Muscle layer of colon (tissue), 2 donors: ENCODE measurements around the gene AMOTL1.

Experiments
- H3K27ac ChIP-seq: one replicate; pipeline ENCODE4 v1.7.0; 2013; ENCODE audit warnings: low read depth, mild to moderate bottlenecking, low read length, moderate library complexity
- H3K27me3 ChIP-seq, 2 donors: one replicate each; pipeline ENCODE4 v1.7.0; 2013; ENCODE audit warnings: low read length in 2 of 2, mild to moderate bottlenecking in 2 of 2; ENCODE audit not compliant: insufficient read depth in 2 of 2, control insufficient read depth in 1 of 2
- H3K36me3 ChIP-seq: one replicate; pipeline ENCODE4 v1.7.0; 2013; ENCODE audit warnings: mild to moderate bottlenecking, low read length; ENCODE audit not compliant: insufficient read depth
- H3K4me1 ChIP-seq: one replicate; pipeline ENCODE4 v1.7.0; 2013; ENCODE audit warnings: mild to moderate bottlenecking, low read length; ENCODE audit not compliant: insufficient read depth
- H3K4me3 ChIP-seq, 2 donors: one replicate each; pipeline ENCODE4 v1.7.0; 2013; ENCODE audit warnings: low read length in 2 of 2, low read depth in 1 of 2, mild to moderate bottlenecking in 1 of 2, moderate library complexity in 1 of 2
- H3K9ac ChIP-seq: one replicate; pipeline ENCODE4 v1.7.0; 2013; ENCODE audit warnings: low read length
- H3K9me3 ChIP-seq: one replicate; pipeline ENCODE4 v1.7.0; 2013; ENCODE audit warnings: mild to moderate bottlenecking, low read length
- donor health status: abdominal sarcoma.
- donor health status: Adenocarcinoma of cecum.

The AMOTL1 gene

GRCh38 chr11:94767701-94768601 lies at the start of gene AMOTL1:
Gene AMOTL1 (plus strand): TSS chr11:94768356. CDS start chr11:94768512, 156 bp downstream.
- peaks cover 49% of the 10 kb centered on the region for H3K4me1 ChIP-seq
- H3K36me3 ChIP-seq, result no peaks in the 10 kb centered on the region
- H3K9ac ChIP-seq, result peak within 1 kb of the TSS; percentile 79
- H3K9me3 ChIP-seq, result no peaks in the 10 kb centered on the region
- H3K27ac ChIP-seq, result peak within 1 kb of the TSS; percentile 87
- no peaks in the 10 kb centered on the region for H3K27me3 ChIP-seq
- H3K4me3 ChIP-seq, result peak within 1 kb of the TSS; percentile 81 to 97

GRCh38 chr11:94719876-94720275 lies 48.3 kb upstream of the AMOTL1 start:
- no peaks in the 10 kb centered on the region for H3K36me3 ChIP-seq
- H3K4me1 ChIP-seq, result no peaks in the 10 kb centered on the region
- H3K27me3 ChIP-seq, result no peaks in the 10 kb centered on the region
- no peak overlapping the region for H3K4me3 ChIP-seq
- no peak overlapping the region for H3K9ac ChIP-seq
- H3K9me3 ChIP-seq, result no peaks in the 10 kb centered on the region
- H3K27ac ChIP-seq, result no peak overlapping the region

- Histone ChIP-seq H3K36me3 (no peaks in the 10 kb centered on the region), H3K9ac (no peak overlapping the region), H3K9me3 (no peaks in the 10 kb centered on the region), H3K4me1 (no peaks in the 10 kb centered on the region), H3K27ac (no peak overlapping the region), H3K4me3 (no peak overlapping the region), H3K27me3 (no peaks in the 10 kb centered on the region)
Observed at GRCh38 chr11:94721565-94722292, 46.4 kb upstream of the AMOTL1 start.

GRCh38 chr11:94722735-94723134 lies 45.4 kb upstream of the AMOTL1 start:
- Histone ChIP-seq H3K4me3 (no peak overlapping the region), H3K4me1 (no peaks in the 10 kb centered on the region), H3K36me3 (no peaks in the 10 kb centered on the region), H3K27me3 (no peaks in the 10 kb centered on the region), H3K27ac (no peak overlapping the region), H3K9me3 (no peaks in the 10 kb centered on the region), H3K9ac (no peak overlapping the region)

- no peaks in the 10 kb centered on the region for H3K9me3 ChIP-seq
- no peak overlapping the region for H3K27ac ChIP-seq
- H3K27me3 ChIP-seq, result no peaks in the 10 kb centered on the region
- no peak overlapping the region for H3K9ac ChIP-seq
- H3K36me3 ChIP-seq, result no peaks in the 10 kb centered on the region
- H3K4me1 ChIP-seq, result no peaks in the 10 kb centered on the region
- no peak overlapping the region for H3K4me3 ChIP-seq
Observed at GRCh38 chr11:94725097-94725496, 43.1 kb upstream of the AMOTL1 start.

GRCh38 chr11:94727819-94728218 lies 40.3 kb upstream of the AMOTL1 start:
- Histone ChIP-seq H3K4me1 (no peaks in the 10 kb centered on the region), H3K9me3 (no peaks in the 10 kb centered on the region), H3K9ac (no peak overlapping the region)

GRCh38 chr11:94728541-94728940 lies 39.6 kb upstream of the AMOTL1 start:
- Histone ChIP-seq H3K36me3 (no peaks in the 10 kb centered on the region), H3K9me3 (no peaks in the 10 kb centered on the region), H3K27me3 (no peaks in the 10 kb centered on the region), H3K4me1 (peaks cover 5% of the 10 kb centered on the region), H3K9ac (no peak overlapping the region), H3K27ac (no peak overlapping the region), H3K4me3 (no peak overlapping the region)

More at GRCh38 chr11:94727819-94728218, 40.3 kb upstream of the AMOTL1 start:
- H3K36me3 ChIP-seq, result no peaks in the 10 kb centered on the region
- no peak overlapping the region for H3K4me3 ChIP-seq
- no peaks in the 10 kb centered on the region for H3K27me3 ChIP-seq
- H3K27ac ChIP-seq, result no peak overlapping the region

- no peaks in the 10 kb centered on the region for H3K9me3 ChIP-seq
- H3K27me3 ChIP-seq, result no peaks in the 10 kb centered on the region
- no peaks in the 10 kb centered on the region for H3K36me3 ChIP-seq
- H3K27ac ChIP-seq, result no peak overlapping the region
- H3K4me1 ChIP-seq, result peaks cover 5% of the 10 kb centered on the region
- H3K9ac ChIP-seq, result no peak overlapping the region
- H3K4me3 ChIP-seq, result no peak overlapping the region
Observed at GRCh38 chr11:94728966-94729751, 39.0 kb upstream of the AMOTL1 start.

- no peaks in the 10 kb centered on the region for H3K9me3 ChIP-seq
- H3K9ac ChIP-seq, result no peak overlapping the region
- peaks cover 5% of the 10 kb centered on the region for H3K4me1 ChIP-seq
- H3K4me3 ChIP-seq, result no peak overlapping the region
- no peaks in the 10 kb centered on the region for H3K36me3 ChIP-seq
- H3K27me3 ChIP-seq, result no peaks in the 10 kb centered on the region
- no peak overlapping the region for H3K27ac ChIP-seq
Observed at GRCh38 chr11:94730153-94730552, 38.0 kb upstream of the AMOTL1 start.

GRCh38 chr11:94731880-94732601 lies 36.1 kb upstream of the AMOTL1 start:
- Histone ChIP-seq H3K36me3 (no peaks in the 10 kb centered on the region), H3K9ac (no peak overlapping the region), H3K4me1 (peaks cover 11% of the 10 kb centered on the region), H3K27ac (no peak overlapping the region), H3K27me3 (no peaks in the 10 kb centered on the region), H3K9me3 (no peaks in the 10 kb centered on the region), H3K4me3 (no peak overlapping the region)
